Measurements from ENCODE around the gene LEFTY2.
A peak's percentile ranks its signal among the peaks of the same experiment; 100 is the strongest.
"Not testable (repeated sequence)": the region's sequence is repeated elsewhere in the genome, so short reads cannot be mapped to it uniquely, and the experiment has no call there.

LEFTY2 gene

DNA sequence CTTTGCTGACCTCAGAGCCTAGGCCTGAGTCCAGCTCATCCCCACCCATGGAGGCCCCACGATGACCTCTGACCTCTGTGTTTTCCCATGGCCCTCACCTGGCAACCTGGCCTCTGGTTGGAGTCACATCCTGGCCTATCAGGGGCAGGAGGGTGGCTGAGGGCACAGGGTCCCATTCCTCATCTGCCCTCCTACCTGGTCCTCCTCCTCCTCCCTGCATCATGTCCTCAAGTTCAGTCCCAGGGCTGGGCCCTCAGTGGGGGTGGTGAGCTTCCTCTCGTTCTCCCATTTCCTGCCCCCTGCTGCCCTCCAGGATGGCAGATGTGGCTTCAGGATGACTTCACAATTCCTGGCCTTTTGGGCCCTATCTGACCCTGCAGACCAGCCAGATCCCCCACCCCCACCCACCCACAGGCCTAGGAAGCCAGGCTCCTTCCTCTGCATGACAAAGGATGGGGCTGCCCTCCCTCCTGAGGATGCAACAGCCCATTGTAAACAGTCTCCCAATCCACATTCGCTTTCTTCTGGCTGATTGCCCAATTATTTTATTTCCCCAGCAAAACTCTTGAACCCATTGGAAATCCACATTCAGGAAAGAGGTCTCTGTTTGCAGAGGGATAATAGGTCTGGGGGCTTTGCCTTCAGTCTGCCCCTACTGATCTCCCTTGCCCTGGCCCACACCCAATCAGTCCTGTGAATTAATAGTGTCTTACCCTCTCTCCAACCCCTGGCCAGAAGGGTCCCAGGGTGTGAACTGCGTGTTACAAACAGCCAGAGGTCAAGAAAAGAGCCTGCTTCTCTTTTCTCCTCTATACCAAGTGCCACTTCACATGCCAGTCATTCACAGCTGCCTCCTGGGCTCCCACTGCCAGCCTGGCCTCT is 41.7 kb downstream of the LEFTY2 start:
- no peak for DNase-seq (ENCODE audit: low read depth)

DNA sequence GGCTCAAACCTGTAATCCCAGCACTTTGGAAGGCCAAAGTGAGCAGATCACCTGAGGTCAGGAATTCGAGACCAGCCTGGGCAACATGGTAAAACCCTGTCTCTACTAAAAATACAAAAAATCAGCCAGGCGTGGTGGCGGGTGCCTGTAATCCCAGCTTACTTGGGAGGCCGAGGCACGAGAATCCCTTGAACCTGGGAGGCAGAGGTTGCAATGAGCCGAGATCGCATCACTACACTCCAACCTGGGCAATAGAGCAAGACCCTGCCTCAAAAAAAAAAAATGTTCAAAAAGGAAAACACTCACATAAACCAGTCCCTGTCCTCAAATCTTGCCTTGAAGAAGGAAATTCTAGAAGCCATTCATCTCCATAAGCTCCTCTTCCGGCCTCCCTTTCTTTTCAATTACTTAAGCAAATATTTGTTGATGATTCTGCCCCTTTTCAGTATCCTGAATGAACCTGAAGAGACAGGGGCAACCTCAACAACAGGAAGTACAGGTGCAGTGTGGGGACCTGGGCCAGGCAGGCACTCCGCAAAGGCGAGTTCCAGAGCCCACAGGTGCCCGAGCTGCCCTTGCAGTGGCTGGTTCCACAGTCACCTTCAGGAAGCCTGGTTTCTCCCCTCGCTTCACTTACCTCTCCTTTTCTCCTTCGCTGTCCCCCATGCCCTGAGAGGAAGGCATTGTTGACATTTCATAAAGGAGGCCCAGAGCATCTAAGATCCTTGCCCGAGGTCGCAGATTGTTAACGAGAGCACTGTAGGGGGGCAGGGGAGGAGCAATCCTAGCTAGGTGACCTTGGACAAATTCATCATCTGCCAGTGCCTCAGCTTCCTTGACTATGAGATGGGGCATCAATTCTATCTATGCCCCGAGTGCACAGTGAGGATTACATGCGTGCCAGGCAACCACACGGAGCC is 43.2 kb downstream of the LEFTY2 start:
- no peak for DNase-seq (ENCODE audit: low read depth)

DNA sequence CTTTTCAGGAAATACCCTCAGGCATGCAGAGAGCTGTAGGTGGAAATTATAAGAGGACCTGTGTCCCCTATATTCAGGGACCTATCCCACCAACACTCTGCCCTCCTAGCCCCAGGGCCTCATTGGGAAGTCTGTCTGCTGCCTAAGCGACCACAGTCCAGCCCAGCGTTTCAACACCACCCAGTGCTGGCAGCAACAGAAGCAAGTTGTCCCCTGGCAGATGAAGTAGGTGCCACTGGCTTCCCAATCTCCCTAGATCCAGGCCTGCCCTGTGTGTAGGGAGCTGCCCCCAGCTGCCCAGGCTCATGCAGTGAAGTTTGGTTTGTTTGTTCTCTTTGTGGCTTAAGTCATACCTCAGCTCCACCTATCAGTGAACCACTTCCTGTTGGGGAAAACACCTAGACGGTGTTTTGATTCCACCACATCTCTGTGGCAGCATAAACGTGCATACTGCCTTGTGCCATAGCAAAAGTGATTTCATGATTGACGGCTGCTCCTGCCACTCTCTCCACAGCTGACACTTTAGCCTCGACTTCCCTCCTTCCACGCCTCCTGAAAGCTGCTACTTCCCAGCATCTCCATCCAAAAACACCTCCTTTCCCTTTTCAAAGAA is 44.0 kb downstream of the LEFTY2 start:
- DNase-seq (ENCODE audit: low read depth), result peak; percentile 71

DNA sequence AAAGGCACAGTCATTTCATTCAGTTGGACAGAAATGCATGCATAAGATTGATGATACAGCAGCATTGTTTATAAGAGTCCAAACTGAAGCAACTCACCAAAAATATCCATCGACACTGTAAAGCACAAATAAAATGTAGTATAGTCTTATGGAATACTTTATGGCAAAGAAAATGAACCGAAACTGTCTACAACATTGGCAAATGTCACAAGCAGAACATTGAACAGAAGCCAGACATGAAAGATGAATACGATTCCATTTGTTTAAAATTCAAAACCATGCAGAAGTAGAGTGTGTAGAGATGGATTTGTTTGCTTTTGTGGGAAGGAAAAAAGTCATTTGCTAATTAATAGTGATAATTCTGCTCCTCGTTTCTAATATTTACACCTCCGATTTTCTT is 44.5 kb downstream of the LEFTY2 start:
- no peak for DNase-seq (ENCODE audit: low read depth)

DNA sequence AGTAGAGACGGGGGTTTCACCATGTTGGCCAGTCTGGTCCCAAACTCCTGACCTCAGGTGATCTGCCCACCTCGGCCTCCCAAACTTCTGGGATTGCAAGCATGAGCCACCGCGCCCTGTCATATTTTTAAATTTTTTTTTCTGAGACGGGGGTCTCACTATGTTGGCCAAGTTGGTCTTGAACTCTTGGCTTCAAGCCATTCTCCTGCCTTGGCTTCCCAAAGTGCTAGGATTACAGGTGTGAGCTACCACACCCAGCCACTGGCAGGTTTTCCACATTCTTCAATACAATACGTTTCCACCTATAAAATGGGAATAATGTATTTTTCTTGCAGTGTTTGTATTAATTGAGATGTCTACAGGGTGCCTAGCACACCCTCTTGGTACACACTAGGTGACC is 48.7 kb downstream of the LEFTY2 start:
- DNase-seq (ENCODE audit: low read depth), result no peak

DNA sequence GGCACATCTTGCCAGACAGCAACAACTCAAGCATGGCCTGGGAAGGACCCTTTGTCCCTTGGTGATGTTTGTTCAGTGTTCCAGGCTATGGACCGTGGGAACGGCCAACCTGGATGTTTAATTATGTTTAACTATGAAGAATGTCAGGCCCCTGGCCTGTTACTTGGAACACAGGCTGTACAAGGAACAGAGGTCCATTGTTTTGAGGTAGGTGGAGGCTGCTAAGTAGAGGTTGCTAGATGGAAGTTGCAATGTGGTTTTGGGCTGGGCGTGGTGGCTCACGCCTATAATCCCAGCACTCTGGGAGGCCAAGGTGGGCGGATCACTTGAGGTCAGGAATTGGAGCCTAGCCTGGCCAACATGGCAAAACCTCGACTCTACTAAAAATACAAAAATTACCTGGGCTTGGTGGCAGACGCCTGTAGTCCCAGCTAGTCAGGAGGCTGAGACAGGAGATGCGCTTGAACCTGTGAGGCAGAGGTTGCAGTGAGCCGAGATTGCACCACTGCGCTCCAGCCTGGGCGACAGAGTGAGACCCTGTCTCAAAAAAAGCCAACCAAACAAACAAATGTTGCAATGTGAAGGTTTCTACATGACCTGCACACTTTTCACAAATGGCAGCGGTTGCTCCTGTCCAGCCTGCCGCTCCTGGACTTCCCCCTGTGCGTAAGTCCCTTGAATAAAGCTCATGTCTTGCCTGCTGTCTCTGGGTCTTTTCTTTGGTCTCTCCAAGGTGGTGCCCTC is 49.6 kb downstream of the LEFTY2 start:
- no peak for DNase-seq (ENCODE audit: low read depth)

DNA sequence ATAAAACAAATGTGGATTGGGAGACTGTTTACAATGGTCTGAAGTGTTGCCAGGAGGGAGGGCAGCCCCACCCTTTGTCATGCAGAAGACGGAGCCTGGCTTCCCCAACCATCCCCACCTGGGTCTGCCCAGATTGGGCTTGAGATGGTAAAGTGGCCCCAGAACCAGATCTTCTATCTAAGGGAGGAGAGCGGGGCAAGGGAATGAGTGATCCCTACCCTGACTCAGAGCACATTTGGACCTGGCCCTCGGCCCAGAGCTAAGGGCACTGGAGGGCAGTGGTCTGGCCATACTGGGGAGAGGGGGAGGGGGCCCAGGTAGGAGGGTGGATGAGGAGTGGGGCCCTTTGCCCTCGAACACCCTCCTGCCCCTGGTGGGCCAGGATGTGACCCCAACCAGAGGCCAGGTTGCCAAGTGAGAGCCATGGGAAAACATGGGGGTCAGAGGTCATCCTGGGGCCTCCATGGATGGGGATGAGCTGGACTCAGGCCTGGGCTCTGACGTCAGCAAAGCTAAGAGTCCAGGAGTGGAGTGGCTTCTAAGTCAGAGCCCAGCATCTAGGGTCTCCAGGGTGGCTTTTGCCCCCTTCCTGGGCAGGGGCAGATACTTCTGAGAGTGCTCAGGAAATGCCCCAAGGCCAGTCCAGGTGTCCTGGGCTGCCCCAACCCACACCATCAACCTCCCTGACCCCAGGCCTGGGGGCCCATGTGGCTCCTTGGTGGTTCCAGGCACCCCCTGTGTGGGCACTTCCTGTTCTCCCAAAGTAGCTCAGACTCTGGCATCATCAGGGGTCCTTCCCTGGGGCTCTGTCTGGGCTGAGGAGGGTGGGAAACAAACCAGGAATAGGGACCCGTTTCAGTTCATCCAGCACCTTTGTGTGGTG is 50.4 kb downstream of the LEFTY2 start:
- no peak for DNase-seq (ENCODE audit: low read depth)

DNA sequence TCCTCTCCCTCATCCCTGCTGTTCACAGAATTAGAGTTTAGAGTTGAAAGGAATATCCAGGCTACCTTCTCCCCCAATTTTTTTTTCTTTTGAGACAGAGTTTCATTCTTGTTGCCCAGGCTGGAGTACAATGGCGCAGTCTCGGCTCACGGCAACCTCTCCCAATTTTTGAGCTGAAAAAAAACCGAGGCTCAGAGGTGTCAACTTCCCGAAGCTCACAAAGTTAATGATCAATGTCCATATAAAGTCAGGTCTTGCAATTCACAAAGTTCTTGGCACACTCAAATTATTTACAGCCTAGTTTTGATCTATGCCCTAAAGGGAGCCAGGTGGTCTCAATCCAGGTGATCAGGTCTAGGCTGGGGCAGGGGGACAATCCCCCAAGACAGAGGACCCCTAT is 51.3 kb downstream of the LEFTY2 start:
- no peak for DNase-seq (ENCODE audit: low read depth)

DNA sequence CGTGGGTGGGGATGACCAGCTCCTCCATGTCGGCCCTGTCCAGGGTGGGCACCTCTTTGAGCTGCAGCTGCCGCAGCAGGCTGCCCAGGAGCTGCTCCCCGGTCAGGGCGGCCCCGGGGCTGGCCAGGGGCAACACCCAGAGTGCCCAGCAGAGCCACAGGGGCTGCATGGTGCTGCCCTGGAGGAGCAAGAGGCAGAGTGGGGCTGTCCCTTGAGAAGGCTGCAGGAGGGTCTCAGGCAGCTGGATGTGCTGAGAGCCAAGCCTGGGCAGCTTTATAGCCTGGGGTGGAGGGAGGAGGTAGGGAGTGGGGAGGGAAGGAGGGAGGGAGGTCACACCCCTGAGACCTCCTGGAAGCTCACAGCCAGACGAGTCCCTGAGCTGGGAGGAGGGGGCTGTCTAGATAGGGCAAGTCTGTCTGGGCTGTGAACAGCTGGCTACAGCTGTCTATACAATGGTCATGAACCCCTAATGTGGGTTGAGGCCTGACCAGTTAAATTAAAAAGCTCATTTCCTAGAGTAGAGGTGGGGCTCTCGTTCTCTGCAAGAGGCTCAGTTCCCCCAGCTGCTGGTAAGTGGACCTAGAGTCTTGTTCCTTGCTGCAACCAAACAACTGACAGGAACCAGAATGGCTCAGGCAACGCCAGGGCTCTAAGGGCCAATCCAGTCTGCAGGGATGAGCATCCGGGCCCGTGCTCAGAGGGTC is 52.0 kb downstream of the LEFTY2 start, which contains the start of gene LEFTY1:
LEFTY1 (minus strand) TSS at position 249 of the 704 bp plus-strand sequence; CDS start at position 169, 80 bp downstream.
- no peak for DNase-seq (ENCODE audit: low read depth)

DNA sequence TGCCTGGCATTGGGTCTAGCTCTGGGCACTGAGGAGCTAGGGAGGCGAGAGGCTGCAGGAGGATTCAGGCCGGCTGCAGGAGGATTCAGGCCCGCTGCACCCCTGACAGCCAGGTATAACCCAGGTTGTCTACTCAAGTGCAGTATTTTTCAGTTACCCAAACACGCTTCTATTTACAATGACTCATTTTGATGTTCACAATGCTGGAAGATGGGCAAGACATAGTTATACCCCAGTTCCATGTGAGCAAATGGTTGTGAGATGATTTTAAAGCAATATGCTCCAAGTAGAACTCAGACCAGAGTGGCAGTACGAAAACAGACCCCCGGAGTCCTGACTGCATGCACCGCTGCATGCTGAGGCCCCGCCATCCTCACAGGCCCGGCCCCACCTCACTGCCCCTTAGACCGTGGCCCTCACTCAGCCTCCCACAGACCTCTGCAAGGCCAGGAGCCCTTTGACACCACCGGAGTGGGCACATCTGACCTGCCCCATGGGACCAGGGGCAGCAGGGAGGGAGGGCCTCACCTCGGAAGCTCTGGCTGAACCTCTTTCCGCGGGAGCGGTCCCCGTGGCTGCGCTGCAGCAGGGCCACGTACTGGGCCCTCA is 52.6 kb downstream of the LEFTY2 start:
- no peak for DNase-seq (ENCODE audit: low read depth)

DNA sequence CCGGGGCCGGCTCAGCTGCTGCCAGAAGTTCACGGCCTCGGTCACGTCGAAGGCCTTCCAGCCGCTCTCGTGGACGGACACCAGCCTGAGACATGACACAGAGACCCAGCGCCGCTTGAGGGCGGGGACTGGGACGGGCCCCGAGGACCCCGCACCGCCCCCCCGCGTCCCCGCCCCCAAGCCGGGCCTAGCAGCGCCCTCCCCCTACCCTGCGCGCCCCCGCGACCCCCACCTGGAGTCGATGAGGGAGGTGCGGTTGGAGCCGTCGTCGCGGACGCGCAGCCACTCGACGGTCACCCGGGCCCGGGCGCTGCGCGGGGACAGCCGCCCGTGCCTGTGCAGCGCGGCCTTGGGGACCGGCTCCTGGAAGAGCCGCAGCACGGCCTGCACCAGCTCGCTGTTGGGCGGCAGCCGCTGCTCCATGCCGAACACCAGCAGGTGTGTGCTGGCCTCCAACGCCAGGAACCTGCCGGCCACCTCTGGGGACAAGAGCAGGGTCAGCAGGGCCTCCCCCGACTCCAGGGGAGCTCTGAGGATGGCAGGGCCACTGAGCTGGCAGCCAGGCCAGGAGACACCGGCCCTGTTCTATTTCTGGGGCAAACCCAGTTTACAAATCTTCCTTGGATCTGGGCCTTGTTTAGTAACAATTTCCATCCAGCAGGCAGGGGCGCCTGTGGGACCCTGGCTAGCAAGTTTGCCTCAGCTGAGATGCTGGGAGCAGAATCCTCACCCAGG is 53.3 kb downstream of the LEFTY2 start:
- DNase-seq (ENCODE audit: low read depth), result not testable (repeated sequence)

DNA sequence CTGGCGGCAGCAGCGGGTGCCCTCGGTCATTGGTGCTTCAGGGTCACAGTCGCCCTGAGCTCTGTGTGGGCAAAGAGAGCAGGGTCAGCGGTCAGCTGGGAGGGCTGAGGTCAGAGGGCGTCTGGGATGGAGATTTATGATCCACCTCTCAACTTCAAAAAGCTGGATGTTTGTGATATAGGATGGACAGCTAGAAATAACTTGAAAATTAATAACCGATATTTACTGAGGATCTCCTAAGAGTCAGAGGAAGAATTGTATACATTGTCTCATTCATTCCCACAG is 54.0 kb downstream of the LEFTY2 start:
- DNase-seq (ENCODE audit: low read depth), result no peak
